ENCODE data around the gene FBXO34.

- TF ChIP-seq CTCF (IDR thresholded peaks at IDR 0.05) (no peak), EP300 (IDR thresholded peaks at IDR 0.05) (no peak), POLR2A (IDR thresholded peaks at IDR 0.05) (no peak)
Observed at GRCh38 chr14:55297611-55298499, 26.6 kb downstream of the FBXO34 start.

All from suprapubic skin (tissue), 3 donors.